HepG2 (cell line): Measurements from ENCODE around the gene URB1. TPM values are rescaled to one million over a fixed set of nuclear protein-coding genes. Genes with fewer than 3 reads are reported as not detected.

Experiments used
- ATAC-seq: fragments of 200-7000 bp; cut with Tn5 transposase; 3 replicates; pipeline ENCODE4 v1.9.1; 2020; ENCODE audit warnings: mild to moderate bottlenecking, moderate library complexity
- BruUV-seq: library from RNA; stranded (reverse); fragments of 400-500 nt; replicated peaks from 2 replicates; lab custom pipeline; 2021; lab: Mats Ljungman, UMichigan
- CTCF ChIA-PET: fragments of 300-600 bp; formaldehyde crosslinking; extraction: SDS; loops from one replicate; lab custom pipeline; 2021; ENCODE audit warnings: low total read pairs, inconsistent platforms, low intra/inter-chr PET ratio; lab: Yijun Ruan, JAX
- POLR2A ChIA-PET: fragments of 350-600 bp; sonication (Branson Sonifier 250); formaldehyde crosslinking; loops from one replicate; lab custom pipeline; 2020; ENCODE audit warnings: antibody characterized with exemption, inconsistent platforms; lab: Yijun Ruan, JAX
- DNase-seq: peaks from one replicate; pipeline ENCODE4 v3.0.0-alpha.2; 2015; ENCODE audit warnings: low spot score
- FAIRE-seq: peaks from 3 replicates; lab custom pipeline; 2011; peaks lifted over from hg19 to GRCh38; lab: Jason Lieb, UNC
- H2AFZ ChIP-seq: one replicate; pipeline ENCODE4 v1.6.1; 2011; ENCODE audit warnings: low read length, inconsistent platforms
- H3K27ac ChIP-seq: fragments of 300-600 bp; 3 replicates; pipeline ENCODE4 v1.8.0; 2011; ENCODE audit warnings: mixed run types, mild to moderate bottlenecking, mixed read lengths, low read length, inconsistent platforms; ENCODE audit not compliant: insufficient read depth; ENCODE audit errors: extremely low read length
- H3K27me3 ChIP-seq, 2 experiments: fragments of 200-600 bp in 1 of 2; 2 replicates in 1 of 2; 3 replicates in 1 of 2; pipeline versions ENCODE4 v1.6.0 to v1.8.0; 2011; ENCODE audit warnings: low read length in 2 of 2, mild to moderate bottlenecking in 2 of 2, moderate library complexity in 2 of 2, inconsistent platforms in 1 of 2; ENCODE audit not compliant: insufficient read depth in 2 of 2, control insufficient read depth in 1 of 2
- H3K36me3 ChIP-seq, 2 experiments: fragments of 200-600 bp in 1 of 2; replicated peaks in 1 of 2; 2 replicates in 1 of 2; 3 replicates in 1 of 2; pipeline versions ENCODE4 v1.5.1 to v1.8.0; 2011; ENCODE audit warnings: low read length in 2 of 2, inconsistent platforms in 1 of 2; ENCODE audit not compliant: insufficient read depth in 2 of 2, control insufficient read depth in 1 of 2
- H3K4me1 ChIP-seq: 2 replicates; pipeline ENCODE4 v1.5.1; 2012; ENCODE audit warnings: low read length, inconsistent platforms; ENCODE audit not compliant: insufficient read depth
- H3K4me2 ChIP-seq: 2 replicates; pipeline ENCODE4 v1.6.0; 2011; ENCODE audit warnings: low read depth, low read length, inconsistent platforms
- H3K4me3 ChIP-seq, 3 experiments: fragments of 200-600 bp in 1 of 3; sonication (generic), shearing (Covaris generic) in 1 of 3; replicated peaks in 1 of 3; 2 replicates each; pipeline ENCODE4 v1.5.1; 2011 to 2016; ENCODE audit warnings: low read length in 3 of 3, inconsistent platforms in 2 of 3, low read depth in 2 of 3, mild to moderate bottlenecking in 2 of 3, control low read depth in 1 of 3, mixed read lengths in 1 of 3; ENCODE audit not compliant: insufficient read depth in 1 of 3
- H3K79me2 ChIP-seq: one replicate; pipeline ENCODE4 v1.6.1; 2011; ENCODE audit warnings: low read length, inconsistent platforms; ENCODE audit not compliant: insufficient read depth
- H3K9ac ChIP-seq: 2 replicates; pipeline ENCODE4 v1.6.0; 2011; ENCODE audit warnings: mild to moderate bottlenecking, low read depth, low read length, inconsistent platforms; ENCODE audit not compliant: insufficient read depth
- H3K9me3 ChIP-seq: 2 replicates; pipeline ENCODE4 v1.5.1; 2012; ENCODE audit warnings: mild to moderate bottlenecking, low read length
- H4K20me1 ChIP-seq: 2 replicates; pipeline ENCODE4 v1.6.0; 2011; ENCODE audit warnings: inconsistent platforms, mild to moderate bottlenecking, low read length, moderate library complexity; ENCODE audit not compliant: insufficient read depth
- FOXJ3 ChIP-seq: sonication (generic); formaldehyde crosslinking; IDR thresholded peaks from 2 replicates; pipeline ENCODE4 v1.4.0; 2020; ENCODE audit warnings: missing genetic modification reagents, mild to moderate bottlenecking, borderline replicate concordance
- MYPOP ChIP-seq: sonication (generic); formaldehyde crosslinking; IDR thresholded peaks from 2 replicates; pipeline ENCODE4 v1.8.1; 2023; ENCODE audit warnings: mild to moderate bottlenecking, moderate library complexity, missing genetic modification reagents
- PBX3 ChIP-seq: sonication (generic); formaldehyde crosslinking; IDR thresholded peaks from 2 replicates; pipeline ENCODE4 v1.8.1; 2023; ENCODE audit warnings: missing genetic modification reagents, inconsistent platforms, borderline replicate concordance
- RBM22 ChIP-seq: fragments of 200-400 bp; formaldehyde crosslinking; optimal IDR thresholded peaks from 2 replicates; pipeline ENCODE3; 2017; ENCODE audit warnings: mild to moderate bottlenecking, low read length, moderate library complexity
- RFX5 ChIP-seq: IDR thresholded peaks from 2 replicates; pipeline ENCODE4 v1.6.1; 2011; ENCODE audit warnings: low read depth, low read length, improper control_type of control experiment
- SALL1 ChIP-seq: sonication (generic); formaldehyde crosslinking; IDR thresholded peaks from 2 replicates; pipeline ENCODE4 v1.8.0; 2022; ENCODE audit warnings: mild to moderate bottlenecking, missing genetic modification reagents
- ZBTB46 ChIP-seq: sonication (generic); formaldehyde crosslinking; IDR thresholded peaks from 2 replicates; pipeline ENCODE4 v1.4.0; 2020; ENCODE audit warnings: mild to moderate bottlenecking, missing genetic modification reagents, borderline replicate concordance
- ZFX ChIP-seq: sonication (generic); formaldehyde crosslinking; IDR thresholded peaks from 2 replicates; pipeline ENCODE4 v1.4.0; 2020; ENCODE audit warnings: mild to moderate bottlenecking, low read depth, missing genetic modification reagents, moderate library complexity
- ZNF224 ChIP-seq: sonication (generic); formaldehyde crosslinking; IDR thresholded peaks from 2 replicates; pipeline ENCODE4 v1.5.0; 2020; ENCODE audit warnings: mild to moderate bottlenecking, missing genetic modification reagents
- ZNF225 ChIP-seq: sonication (generic); formaldehyde crosslinking; IDR thresholded peaks from 2 replicates; pipeline ENCODE4 v1.4.0; 2020; ENCODE audit warnings: mild to moderate bottlenecking, missing genetic modification reagents
- ZNF276 ChIP-seq: sonication (generic); formaldehyde crosslinking; IDR thresholded peaks from 2 replicates; pipeline ENCODE4 v1.4.0; 2020; ENCODE audit warnings: mild to moderate bottlenecking, low read depth, missing genetic modification reagents
- ZNF672 ChIP-seq: sonication (generic); formaldehyde crosslinking; IDR thresholded peaks from 2 replicates; pipeline ENCODE4 v1.8.1; 2022; ENCODE audit warnings: missing genetic modification reagents
- WGBS: methylation state at CpG from one replicate; pipeline ENCODE4 v1.1.6; 2017; ENCODE audit warnings: low lambda C conversion rate; 5-methylcytosine and 5-hydroxymethylcytosine counted together
- in situ Hi-C: cut with HindIII; loops from 2 replicates; pipeline ENCODE4 v1.10.0; 2017; ENCODE audit warnings: low pct_unique_long_range_greater_than_20kb; ENCODE audit not compliant: extremely low pct_ligation_motif_present
- intact Hi-C: fragments of 100-400 bp; cut with micrococcal nuclease; formaldehyde crosslinking; loops from one replicate; pipeline ENCODE4 v1.10.0; 2022; ENCODE audit not compliant: unreplicated experiment
- polyA plus RNA-seq, 8 experiments: library from polyadenylated mRNA; depleted of rRNA in 3 of 8; stranded (reverse) in 7 of 8; unstranded in 1 of 8; fragments of >200 nt; fragmentation: Illumina TruSeq in 4 of 8; extraction: Trizol in 4 of 8; gene quantifications; 2 replicates each; pipeline versions ENCODE4 v1.2.1 to v1.2.3, GENCODE V29; 2011 to 2016; ENCODE audit warnings: low read depth in 4 of 8, missing spikeins in 1 of 8, mixed read lengths in 1 of 8; ENCODE audit not compliant: insufficient read depth in 1 of 8
- total RNA-seq, 5 experiments: library from RNA; depleted of rRNA; stranded (reverse); fragments of >200 nt; fragmentation: Illumina TruSeq; extraction: Trizol; gene quantifications; 2 replicates each; pipeline ENCODE4 v1.2.3, GENCODE V29; 2016; ENCODE audit warnings: low read depth in 1 of 5

Gene URB1
- total and polyA plus RNA-seq, 2 of the 13 experiments (the other 11 are each of a cell fraction or from before 2014, with no cell fraction given), result 4.5 to 16.7 TPM

- no peak for TF ChIP-seq ZNF276 (CRISPR knock-in tag)
- no peak for TF ChIP-seq RFX5
Measured at GRCh38 chr21:32333953-32334673, 58.7 kb downstream of the URB1 start (continued).

- BruUV-seq, result no TSS peak
- ATAC-seq (no peak), FAIRE-seq (peak; percentile 60), DNase-seq (no peak)
- Histone ChIP-seq H3K9me3 (no peaks in the 10 kb centered on the region), H3K36me3 (peaks cover 25 to 49% of the 10 kb centered on the region in 2 experiments), H3K4me3 (no peak overlapping the region), H3K4me2 (no peak overlapping the region), H3K9ac (no peak overlapping the region), H3K27me3 (no peaks in the 10 kb centered on the region), H4K20me1 (no peaks in the 10 kb centered on the region), H3K4me1 (peaks cover 47% of the 10 kb centered on the region), H2AFZ (no peak overlapping the region), H3K79me2 (no peaks in the 10 kb centered on the region), H3K27ac (peak overlapping the region; percentile 81)
- WGBS, result 100% methylated on average over 1 of the region's 1 CpG
- in situ Hi-C loops (no loop called here), intact Hi-C loops (loop anchor here (5.0 to 10.0 kb wide), 2 partner anchors 35 to 58 kb away; partner anchors contain the start of genes MIS18A and MRAP)
- POLR2A ChIA-PET, result interaction anchor here (0.8 kb wide), 1 partner anchor 60 kb away, joined by 4 read pairs; no protein-coding TSS in a partner anchor
- CTCF ChIA-PET, result no interaction called here
- TF ChIP-seq MYPOP (CRISPR knock-in tag), result no peak
- TF ChIP-seq ZNF224, result no peak
- no peak for TF ChIP-seq ZNF225 (CRISPR knock-in tag)
- no peak for TF ChIP-seq RBM22
- no peak for TF ChIP-seq FOXJ3 (CRISPR knock-in tag)
- TF ChIP-seq ZNF672, result no peak
- no peak for TF ChIP-seq ZBTB46 (CRISPR knock-in tag)
- no peak for TF ChIP-seq PBX3 (CRISPR knock-in tag)
- no peak for TF ChIP-seq SALL1
- no peak for TF ChIP-seq ZFX
Measured at GRCh38 chr21:32332463-32332951, 60.3 kb downstream of the URB1 start.
